Head of caudate nucleus (tissue), 42 donors: ENCODE data around the gene ACAD9.

ENCODE experiments used
- DNase-seq, 42 donors: peaks; one replicate each; pipeline versions ENCODE4 v3.0.0 to v3.0.0-alpha.2; 2020 to 2021; ENCODE audit warnings: mixed read lengths in 7 of 42
- intact Hi-C: fragments of 100-400 bp; cut with DNase I; formaldehyde crosslinking; loops from one replicate; pipeline ENCODE4 v1.15.0; 2022

ACAD9 gene

DNA sequence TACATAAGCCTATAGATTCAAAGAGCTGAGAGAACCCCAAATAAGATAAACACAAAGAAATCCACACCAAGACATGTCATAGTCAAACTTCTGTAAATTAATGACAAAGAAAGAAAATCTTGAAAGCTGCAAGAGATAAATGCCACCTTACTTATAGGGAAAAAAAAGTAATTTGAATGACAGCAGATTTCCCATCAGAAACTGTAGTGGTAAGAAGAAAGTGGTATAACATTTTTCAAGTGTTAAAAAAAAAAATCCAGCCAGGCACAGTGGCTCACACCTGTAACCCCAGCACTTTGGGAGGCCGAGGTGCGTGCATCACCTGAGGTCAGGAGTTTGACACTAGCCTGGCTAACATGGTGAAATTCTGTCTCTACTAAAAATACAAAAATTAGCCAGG lies 77.0 kb downstream of the ACAD9 start:
- DNase-seq, result peak in 1 of 42 donors; percentile 19
- intact Hi-C loops, result no loop called here
